Testis (tissue), 2 donors: Measurements from ENCODE around the gene ELAVL4.

Experiments
- POLR2A ChIP-seq: fragments of 450-650 bp; IDR thresholded peaks from one replicate; pipeline ENCODE4 v1.6.1; 2017; ENCODE audit warnings: antibody characterized with exemption, mild to moderate bottlenecking, moderate library complexity
- TF ChIP-seq, protein P1 (sequence below), 3 experiments: fragments of 450-650 bp in 2 of 3; fragments of 200-600 bp in 1 of 3; sonication (generic) in 1 of 3; IDR thresholded peaks; one replicate each; pipeline ENCODE4 v1.5.1; 2016 to 2019; ENCODE audit warnings: antibody characterized with exemption in 3 of 3, mild to moderate bottlenecking in 2 of 3, moderate library complexity in 1 of 3

- TF ChIP-seq, protein P1, sequence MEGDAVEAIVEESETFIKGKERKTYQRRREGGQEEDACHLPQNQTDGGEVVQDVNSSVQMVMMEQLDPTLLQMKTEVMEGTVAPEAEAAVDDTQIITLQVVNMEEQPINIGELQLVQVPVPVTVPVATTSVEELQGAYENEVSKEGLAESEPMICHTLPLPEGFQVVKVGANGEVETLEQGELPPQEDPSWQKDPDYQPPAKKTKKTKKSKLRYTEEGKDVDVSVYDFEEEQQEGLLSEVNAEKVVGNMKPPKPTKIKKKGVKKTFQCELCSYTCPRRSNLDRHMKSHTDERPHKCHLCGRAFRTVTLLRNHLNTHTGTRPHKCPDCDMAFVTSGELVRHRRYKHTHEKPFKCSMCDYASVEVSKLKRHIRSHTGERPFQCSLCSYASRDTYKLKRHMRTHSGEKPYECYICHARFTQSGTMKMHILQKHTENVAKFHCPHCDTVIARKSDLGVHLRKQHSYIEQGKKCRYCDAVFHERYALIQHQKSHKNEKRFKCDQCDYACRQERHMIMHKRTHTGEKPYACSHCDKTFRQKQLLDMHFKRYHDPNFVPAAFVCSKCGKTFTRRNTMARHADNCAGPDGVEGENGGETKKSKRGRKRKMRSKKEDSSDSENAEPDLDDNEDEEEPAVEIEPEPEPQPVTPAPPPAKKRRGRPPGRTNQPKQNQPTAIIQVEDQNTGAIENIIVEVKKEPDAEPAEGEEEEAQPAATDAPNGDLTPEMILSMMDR (IDR thresholded peaks at IDR 0.05) = no peak
- TF ChIP-seq POLR2A = no peak
Observed at GRCh38 chr1:50163680-50164079, 55.0 kb downstream of the ELAVL4 start.
